Subcutaneous abdominal adipose tissue (tissue), 5 donors: ENCODE data around the gene NHERF2.

Experiments
- H3K27ac ChIP-seq: one replicate; pipeline ENCODE4 v1.7.0; 2013; ENCODE audit warnings: low read depth, mild to moderate bottlenecking, inconsistent platforms, low read length, moderate library complexity
- H3K27me3 ChIP-seq, 5 donors: one replicate each; pipeline ENCODE4 v1.7.0; 2013; ENCODE audit warnings: low read length in 5 of 5, inconsistent platforms in 1 of 5; ENCODE audit not compliant: control insufficient read depth in 5 of 5, insufficient read depth in 4 of 5
- H3K36me3 ChIP-seq, 5 donors: one replicate each; pipeline ENCODE4 v1.7.0; 2013; ENCODE audit warnings: low read length in 5 of 5; ENCODE audit not compliant: control insufficient read depth in 5 of 5, insufficient read depth in 5 of 5
- H3K4me1 ChIP-seq, 5 donors: one replicate each; pipeline ENCODE4 v1.7.0; 2013; ENCODE audit warnings: low read length in 5 of 5, mild to moderate bottlenecking in 3 of 5, moderate library complexity in 1 of 5; ENCODE audit not compliant: control insufficient read depth in 5 of 5, insufficient read depth in 5 of 5
- H3K4me3 ChIP-seq, 5 donors: one replicate each; pipeline ENCODE4 v1.7.0; 2013; ENCODE audit warnings: low read length in 5 of 5, low read depth in 1 of 5
- H3K9ac ChIP-seq, 5 donors: one replicate each; pipeline ENCODE4 v1.7.0; 2013; ENCODE audit warnings: low read length in 5 of 5, mild to moderate bottlenecking in 4 of 5, moderate library complexity in 3 of 5
- H3K9me3 ChIP-seq, 5 donors: one replicate each; pipeline ENCODE4 v1.7.0; 2013; ENCODE audit warnings: low read length in 5 of 5; ENCODE audit not compliant: control insufficient read depth in 5 of 5
- donor health status: healthy.
- donor health status: healthy.
- donor health status: healthy.
- donor health status: healthy.
- donor health status: healthy.

The NHERF2 gene

GRCh38 chr16:2084895-2085625 is 58.4 kb downstream of the NHERF2 start:
- H3K9ac ChIP-seq, result no peak overlapping the region
- no peak overlapping the region for H3K27ac ChIP-seq
- H3K9me3 ChIP-seq, result no peaks in the 10 kb centered on the region
- peaks cover 0 to 98% (median 91%) of the 10 kb centered on the region in 5 donors for H3K36me3 ChIP-seq
- peaks cover 0 to 3% (median 0%) of the 10 kb centered on the region in 5 donors for H3K4me1 ChIP-seq
- no peak overlapping the region for H3K4me3 ChIP-seq
- H3K27me3 ChIP-seq, result no peaks in the 10 kb centered on the region

- H3K27me3 ChIP-seq, result no peaks in the 10 kb centered on the region
- peaks cover 0 to 100% (median 92%) of the 10 kb centered on the region in 5 donors for H3K36me3 ChIP-seq
- no peaks in the 10 kb centered on the region for H3K9me3 ChIP-seq
- no peak overlapping the region for H3K27ac ChIP-seq
- H3K4me3 ChIP-seq, result no peak overlapping the region
- no peak overlapping the region for H3K9ac ChIP-seq
- H3K4me1 ChIP-seq, result peaks cover 0 to 3% (median 0%) of the 10 kb centered on the region in 5 donors
Measured at GRCh38 chr16:2085669-2086068, 59.0 kb downstream of the NHERF2 start.

DNA sequence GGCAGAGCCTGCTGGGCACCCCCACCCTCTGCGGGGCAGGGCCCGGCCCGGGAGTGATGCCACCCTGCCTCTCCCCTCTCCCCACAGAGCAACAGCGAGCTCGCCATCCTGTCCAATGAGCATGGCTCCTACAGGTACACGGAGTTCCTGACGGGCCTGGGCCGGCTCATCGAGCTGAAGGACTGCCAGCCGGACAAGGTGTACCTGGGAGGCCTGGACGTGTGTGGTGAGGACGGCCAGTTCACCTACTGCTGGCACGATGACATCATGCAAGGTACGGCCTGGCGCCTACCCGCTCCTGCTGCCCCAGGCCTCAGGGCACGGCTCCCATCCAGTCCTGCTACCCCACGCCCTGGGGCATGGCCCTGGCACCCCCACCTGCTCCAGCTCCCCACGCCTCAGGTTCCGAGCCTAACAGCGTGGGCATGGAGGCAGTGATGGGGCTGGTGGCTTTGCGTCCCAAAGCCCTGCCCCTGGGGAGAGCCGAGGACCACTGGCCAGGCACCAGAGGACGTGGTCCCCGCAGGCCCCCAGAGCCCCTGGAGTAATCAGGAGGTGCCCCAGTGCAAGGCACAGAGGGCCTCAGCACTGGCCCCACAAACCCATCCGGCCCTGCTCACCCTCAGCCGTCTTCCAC is 59.5 kb downstream of the NHERF2 start:
- H3K9ac ChIP-seq, result no peak overlapping the region
- H3K9me3 ChIP-seq, result no peaks in the 10 kb centered on the region
- H3K4me1 ChIP-seq, result peaks cover 0 to 3% (median 0%) of the 10 kb centered on the region in 5 donors
- H3K4me3 ChIP-seq, result no peak overlapping the region
- H3K27ac ChIP-seq, result no peak overlapping the region
- peaks cover 0 to 98% (median 90%) of the 10 kb centered on the region in 5 donors for H3K36me3 ChIP-seq
- H3K27me3 ChIP-seq, result no peaks in the 10 kb centered on the region

GRCh38 chr16:2086812-2087747 is 60.4 kb downstream of the NHERF2 start:
- H3K36me3 ChIP-seq, result peaks cover 0 to 97% (median 90%) of the 10 kb centered on the region in 5 donors
- H3K4me1 ChIP-seq, result no peaks in the 10 kb centered on the region
- no peaks in the 10 kb centered on the region for H3K27me3 ChIP-seq
- no peak overlapping the region for H3K4me3 ChIP-seq
- no peaks in the 10 kb centered on the region for H3K9me3 ChIP-seq
- H3K9ac ChIP-seq, result no peak overlapping the region
- H3K27ac ChIP-seq, result no peak overlapping the region

GRCh38 chr16:2087748-2088631 is 61.3 kb downstream of the NHERF2 start:
- Histone ChIP-seq H3K27me3 (no peaks in the 10 kb centered on the region), H3K36me3 (peaks cover 0 to 97% (median 90%) of the 10 kb centered on the region in 5 donors), H3K27ac (no peak overlapping the region), H3K4me1 (no peaks in the 10 kb centered on the region), H3K9ac (no peak overlapping the region), H3K9me3 (no peaks in the 10 kb centered on the region), H3K4me3 (no peak overlapping the region)
